Measurements from ENCODE around the gene PDLIM4.

Gene PDLIM4

DNA sequence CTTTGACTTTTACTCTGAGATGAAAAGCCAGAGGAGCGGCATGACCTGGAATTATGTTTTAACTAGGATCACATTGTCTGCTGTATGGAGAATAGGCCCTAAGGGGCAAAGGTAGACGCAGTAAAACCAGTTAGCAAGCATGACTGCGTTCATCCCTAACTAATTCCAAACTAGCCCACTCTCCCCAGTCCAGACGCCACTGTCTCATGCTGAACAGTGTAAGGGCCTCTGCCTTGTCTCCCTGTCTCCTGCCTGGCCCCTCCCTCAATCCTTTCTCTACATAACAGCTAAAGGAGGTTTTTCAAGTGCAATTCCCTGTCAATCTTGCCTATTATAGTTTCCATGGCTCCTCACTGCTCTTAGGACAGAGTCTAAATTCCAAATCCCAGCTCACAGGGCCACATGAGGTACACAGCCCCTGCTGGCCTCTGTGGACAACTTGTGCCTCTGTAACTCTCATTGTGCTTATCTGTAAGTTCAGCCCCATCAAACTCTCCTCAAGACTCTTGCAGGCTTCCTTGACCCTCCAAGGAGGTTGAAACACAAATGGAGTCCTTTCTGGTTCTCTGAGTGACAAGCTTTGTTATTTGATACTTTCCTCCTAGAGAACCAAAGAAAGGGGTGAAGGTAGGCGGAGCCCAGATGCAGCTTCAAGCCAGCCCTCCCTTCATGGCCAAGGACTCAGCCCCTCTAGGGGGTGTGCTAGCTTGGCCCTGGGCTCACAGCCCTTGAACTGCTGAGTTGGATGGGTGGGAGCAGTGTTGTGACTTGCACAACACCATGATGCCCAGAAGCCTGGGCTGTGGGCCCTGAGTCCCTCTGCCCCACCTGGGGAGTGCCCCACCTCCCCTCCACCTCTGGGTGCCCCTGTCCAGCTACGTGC is 20.7 kb downstream of the PDLIM4 start:
- no peak for DNase-seq (ENCODE audit: low read depth, low spot score)

DNA sequence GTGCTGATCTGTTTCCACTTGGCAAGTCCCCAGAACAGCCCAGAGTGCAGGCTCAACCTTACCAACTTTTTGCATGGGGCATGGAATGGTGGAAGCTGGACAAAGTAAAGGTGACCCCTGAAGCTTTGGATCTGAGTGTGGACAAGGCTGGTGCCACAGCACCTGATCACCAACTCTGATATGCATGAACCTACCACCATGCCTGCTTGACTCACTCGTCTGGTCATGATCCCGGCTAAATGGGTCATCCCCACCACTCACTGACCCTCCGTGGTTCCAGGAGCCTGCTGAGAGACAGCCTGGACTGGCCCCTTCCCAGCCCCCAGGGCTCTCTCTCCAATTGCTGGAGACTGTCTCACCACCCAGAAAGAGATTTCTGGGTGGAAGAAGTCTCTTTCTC is 22.3 kb downstream of the PDLIM4 start:
- no peak overlapping the region for H3K27ac ChIP-seq
- no peak for DNase-seq (ENCODE audit: low read depth, low spot score)

More for the DNA sequence above, 20.7 kb downstream of the PDLIM4 start:
- no peak overlapping the region for H3K27ac ChIP-seq

DNA sequence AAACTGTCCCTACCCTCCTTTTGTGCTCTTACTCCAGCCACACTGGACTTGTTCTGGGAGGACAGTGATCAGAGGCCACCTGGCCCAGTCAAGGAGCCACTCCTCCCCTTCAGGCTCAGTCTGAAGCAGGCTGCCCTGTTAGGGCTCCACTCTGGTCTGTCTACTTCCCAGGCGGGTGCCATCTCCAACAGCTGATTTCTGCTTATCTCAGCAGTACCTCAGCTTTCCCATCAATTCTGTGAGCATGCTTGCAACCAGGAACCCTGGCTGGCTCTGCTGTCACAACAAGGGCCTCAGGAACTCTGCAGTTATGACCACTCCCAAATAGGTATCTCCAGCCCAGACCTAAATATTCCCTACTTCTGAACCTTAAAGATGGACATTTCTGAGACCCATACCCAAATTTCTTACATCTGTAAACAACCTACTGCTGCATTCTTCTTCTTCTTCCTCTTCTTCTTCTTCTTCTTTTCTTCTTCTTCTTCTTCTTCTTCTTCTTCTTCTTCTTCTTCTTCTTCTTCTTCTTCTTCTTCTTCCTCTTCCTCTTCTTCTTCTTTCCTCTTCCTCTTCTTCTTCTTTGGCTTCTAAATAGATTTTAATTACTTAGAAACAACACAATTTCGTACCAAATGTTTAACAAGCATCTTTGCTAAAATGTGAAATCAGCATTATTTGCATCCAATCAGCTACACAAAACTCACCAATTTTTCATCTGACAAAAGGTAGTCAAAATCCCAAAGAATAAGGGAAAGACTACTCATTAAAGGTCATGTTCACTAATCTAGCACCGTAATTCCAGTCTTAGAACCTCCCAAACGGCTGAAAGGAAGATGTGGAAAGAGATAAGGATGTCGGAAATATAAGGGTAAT is 23.1 kb downstream of the PDLIM4 start:
- DNase-seq (ENCODE audit: low read depth, low spot score): no peak
- H3K27ac ChIP-seq: no peak overlapping the region

DNA sequence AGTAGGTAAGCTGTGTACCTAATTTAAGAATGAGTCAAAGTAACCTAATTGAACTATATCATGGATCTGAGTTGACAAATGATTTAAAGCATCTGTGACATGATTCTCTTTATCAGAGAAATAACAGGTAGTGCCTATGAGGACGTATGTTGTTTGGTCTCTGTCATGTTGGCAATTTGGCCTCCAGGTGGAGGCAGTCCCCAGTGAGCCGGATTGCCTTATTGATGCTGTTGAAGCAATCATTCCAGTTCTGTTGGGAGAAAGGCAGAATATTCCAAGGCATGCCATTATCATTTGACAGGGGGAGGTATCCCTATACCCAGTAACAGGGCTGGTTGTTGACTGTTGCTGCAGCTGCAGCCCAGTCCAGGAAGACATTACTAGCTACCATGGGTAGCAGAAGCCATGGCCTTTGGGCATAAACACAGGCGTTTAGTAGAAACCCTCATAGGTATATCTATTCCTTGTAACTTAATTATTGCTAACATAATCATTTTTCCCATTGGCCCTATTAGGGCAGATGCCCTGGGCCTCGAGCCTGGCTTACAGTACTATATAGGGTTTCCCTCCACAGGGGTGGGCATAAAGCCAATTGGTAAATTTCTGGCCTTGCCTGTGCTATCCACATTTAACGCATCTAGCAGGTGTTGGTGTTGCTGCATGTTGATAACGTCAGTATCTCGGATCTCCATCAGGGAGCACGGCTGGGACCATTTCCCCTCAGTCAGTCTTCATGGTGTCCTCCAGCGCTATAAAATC is 24.5 kb downstream of the PDLIM4 start:
- H3K27ac ChIP-seq: no peak overlapping the region
- no peak for DNase-seq (ENCODE audit: low read depth, low spot score)

DNA sequence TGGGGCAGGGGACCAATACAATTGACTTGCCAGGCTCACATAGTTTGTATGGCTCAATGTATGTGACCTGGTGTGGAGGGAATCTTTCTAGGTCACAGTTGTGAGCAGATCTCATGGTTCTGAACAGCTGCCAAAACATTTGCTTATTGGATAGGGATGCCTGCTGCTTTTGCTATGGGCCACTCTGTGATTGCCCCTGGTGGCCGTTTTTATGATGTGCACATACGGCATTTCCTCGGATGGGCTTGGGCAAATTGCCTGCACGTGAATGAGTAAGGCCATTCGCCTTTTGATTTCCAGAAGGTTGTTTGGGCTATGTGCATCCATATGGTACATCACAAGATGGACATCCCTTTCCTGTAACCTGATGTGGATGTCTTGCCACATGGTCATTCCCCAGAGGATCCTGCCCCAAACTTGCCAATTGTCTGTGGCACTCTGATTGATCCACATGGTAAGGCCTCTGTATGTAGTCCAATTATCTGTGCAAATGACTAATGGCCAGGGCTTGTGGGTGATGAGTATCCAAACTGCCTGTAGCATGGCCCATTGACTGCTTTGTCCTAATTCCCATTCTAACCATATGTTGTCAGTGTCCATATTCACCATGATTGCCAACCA is 26.0 kb downstream of the PDLIM4 start:
- no peak overlapping the region for H3K27ac ChIP-seq
- no peak for DNase-seq (ENCODE audit: low read depth, low spot score)

DNA sequence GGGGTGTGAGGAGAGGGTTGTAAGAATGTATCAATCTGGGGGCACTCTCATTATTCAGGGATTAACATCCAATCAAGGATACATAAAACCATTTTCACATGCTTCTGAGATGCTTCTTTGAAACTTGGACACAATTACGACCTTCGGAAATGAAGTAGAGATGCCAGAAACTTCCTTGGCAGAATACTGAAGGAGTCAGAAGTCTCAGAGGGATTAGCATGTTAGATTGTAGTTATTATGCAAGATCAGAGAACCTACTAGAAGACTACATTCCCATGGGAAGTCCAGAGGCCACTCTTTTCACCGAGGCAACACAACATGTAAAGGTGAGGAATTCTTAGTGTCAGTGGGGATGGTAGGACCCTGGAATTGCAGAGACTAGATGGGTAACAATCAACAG is 31.6 kb downstream of the PDLIM4 start:
- DNase-seq (ENCODE audit: low read depth, low spot score): no peak
- no peak overlapping the region for H3K27ac ChIP-seq

DNA sequence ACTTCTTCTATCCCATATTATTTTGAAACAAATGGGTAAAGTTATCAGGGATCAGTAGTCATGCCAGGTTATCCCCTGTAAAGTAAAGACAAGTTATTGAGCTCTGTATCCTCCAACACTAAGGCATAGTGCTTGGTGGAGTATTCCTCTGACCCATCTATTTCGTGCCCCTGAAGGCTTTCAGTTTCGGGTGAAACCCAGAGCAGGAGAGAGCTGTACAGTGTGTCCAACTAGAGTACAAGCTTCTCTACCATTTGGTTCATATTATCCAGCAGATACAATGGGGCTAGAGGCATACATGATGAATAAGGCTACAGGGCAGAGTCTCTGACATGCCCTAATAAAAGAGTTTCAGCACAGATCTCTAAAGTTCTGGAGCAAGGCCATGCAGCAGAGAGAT is 33.5 kb downstream of the PDLIM4 start:
- H3K27ac ChIP-seq: no peak overlapping the region
- DNase-seq (ENCODE audit: low read depth, low spot score): no peak

DNA sequence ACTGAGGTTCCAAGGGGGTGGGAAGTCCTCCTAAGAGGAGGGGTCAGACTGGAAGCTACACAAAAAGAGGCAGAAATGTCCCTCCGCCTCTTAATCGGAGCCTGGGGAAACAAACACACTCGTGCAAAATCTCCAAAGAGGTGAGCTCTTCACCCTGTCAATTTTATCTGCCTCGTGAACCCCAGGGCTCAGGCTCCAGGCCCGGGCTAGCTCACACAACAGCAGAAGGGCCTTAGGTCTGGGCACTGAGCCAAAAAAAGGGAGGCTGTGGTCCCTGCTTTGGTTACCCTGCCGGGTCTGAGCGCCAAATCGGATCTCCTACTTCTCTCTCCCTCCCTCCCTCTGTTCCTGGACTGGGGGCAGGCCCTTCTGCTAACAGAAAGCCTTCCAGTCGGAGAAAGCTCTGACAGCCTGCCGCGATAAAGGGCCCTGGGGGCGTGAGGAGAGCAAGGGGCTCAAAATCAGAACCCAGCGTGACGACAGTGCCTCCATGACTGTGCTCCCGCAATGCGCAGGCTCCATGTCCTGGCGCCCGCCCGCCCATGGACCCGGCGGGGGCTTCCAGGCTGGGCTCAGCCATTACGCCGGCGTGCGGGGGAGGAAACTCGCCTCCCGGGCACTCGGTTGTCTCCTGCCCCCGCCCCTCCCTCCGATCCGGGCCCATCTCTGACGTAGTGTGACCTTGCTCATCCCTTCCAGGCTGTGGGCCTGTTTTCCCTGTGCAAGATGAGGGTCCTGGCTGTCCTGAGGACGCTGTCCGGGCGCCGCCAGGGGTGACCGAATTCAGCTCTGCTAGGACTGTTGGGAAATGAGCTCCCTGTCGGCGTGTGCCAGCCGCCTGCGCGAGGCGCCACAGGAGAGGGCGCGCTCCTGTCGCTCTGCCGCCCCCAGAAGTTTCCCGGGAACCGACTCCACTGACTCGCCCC is 35.8 kb downstream of the PDLIM4 start:
- DNase-seq (ENCODE audit: low read depth, low spot score): no peak
- H3K27ac ChIP-seq: peak overlapping the region; percentile 79

DNA sequence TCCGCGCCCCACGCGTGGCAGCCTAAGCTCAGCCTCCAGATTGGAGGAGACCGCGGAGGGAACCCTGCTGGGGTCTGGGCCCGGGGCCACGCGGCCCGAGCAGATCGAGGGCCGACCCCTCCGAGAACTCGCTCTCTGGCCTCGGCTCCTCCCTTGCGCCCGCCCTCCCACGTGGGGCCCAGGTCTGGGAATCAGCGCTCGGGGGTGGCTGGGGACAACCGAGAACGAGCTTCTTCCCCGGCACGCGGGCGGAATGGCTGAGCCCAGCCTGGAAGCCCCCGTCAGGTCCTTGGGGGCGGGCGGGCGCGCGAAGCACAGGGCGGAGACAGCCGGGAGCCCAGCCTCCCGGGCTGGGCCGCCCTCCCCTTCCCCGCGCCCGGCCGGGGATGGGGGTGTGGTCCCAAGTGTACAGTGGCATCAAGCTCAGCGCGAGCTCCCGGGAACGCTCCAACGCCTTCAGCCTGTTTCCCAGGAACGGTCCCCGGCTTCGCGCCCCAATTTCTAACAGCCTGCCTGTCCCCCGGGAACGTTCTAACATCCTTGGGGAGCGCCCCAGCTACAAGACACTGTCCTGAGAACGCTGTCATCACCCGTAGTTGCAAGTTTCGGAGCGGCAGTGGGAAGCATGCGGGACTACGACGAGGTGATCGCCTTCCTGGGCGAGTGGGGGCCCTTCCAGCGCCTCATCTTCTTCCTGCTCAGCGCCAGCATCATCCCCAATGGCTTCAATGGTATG is 36.7 kb downstream of the PDLIM4 start, which contains the start of gene SLC22A4:
SLC22A4 (plus strand) TSS at position 403 of the 736 bp plus-strand sequence; CDS start at position 626, 223 bp downstream.
- peak within 1 kb of the TSS; percentile 79 for H3K27ac ChIP-seq
- no peak for DNase-seq (ENCODE audit: low read depth, low spot score)

DNA sequence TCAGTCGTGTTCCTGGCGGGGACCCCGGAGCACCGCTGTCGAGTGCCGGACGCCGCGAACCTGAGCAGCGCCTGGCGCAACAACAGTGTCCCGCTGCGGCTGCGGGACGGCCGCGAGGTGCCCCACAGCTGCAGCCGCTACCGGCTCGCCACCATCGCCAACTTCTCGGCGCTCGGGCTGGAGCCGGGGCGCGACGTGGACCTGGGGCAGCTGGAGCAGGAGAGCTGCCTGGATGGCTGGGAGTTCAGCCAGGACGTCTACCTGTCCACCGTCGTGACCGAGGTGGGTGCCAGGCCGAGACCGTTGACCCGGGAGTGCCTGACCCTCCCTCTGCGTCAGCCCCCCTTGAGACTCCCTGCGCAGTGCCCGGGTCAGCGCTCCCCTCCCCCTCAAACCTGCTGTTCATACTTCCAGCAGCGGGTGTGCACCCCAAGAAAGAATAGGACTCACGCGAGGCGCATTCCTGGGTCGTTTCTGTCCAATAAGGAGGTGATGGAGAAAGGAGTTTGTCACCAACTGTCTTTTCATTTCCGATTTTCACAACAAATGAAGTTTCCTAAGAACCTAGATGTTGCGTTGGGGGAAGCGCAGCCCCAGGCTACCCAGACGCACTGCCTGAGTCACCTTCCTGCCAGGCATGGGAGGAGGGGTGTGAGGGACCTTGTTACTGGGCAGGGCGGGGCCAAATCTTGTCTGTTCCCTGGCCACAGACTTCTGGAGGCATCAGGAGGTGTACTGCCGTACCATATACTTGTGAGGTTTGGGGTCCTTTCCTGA is 37.4 kb downstream of the PDLIM4 start:
- H3K27ac ChIP-seq: peak overlapping the region; percentile 79
- peak; percentile 41 for DNase-seq (ENCODE audit: low read depth, low spot score)

DNA sequence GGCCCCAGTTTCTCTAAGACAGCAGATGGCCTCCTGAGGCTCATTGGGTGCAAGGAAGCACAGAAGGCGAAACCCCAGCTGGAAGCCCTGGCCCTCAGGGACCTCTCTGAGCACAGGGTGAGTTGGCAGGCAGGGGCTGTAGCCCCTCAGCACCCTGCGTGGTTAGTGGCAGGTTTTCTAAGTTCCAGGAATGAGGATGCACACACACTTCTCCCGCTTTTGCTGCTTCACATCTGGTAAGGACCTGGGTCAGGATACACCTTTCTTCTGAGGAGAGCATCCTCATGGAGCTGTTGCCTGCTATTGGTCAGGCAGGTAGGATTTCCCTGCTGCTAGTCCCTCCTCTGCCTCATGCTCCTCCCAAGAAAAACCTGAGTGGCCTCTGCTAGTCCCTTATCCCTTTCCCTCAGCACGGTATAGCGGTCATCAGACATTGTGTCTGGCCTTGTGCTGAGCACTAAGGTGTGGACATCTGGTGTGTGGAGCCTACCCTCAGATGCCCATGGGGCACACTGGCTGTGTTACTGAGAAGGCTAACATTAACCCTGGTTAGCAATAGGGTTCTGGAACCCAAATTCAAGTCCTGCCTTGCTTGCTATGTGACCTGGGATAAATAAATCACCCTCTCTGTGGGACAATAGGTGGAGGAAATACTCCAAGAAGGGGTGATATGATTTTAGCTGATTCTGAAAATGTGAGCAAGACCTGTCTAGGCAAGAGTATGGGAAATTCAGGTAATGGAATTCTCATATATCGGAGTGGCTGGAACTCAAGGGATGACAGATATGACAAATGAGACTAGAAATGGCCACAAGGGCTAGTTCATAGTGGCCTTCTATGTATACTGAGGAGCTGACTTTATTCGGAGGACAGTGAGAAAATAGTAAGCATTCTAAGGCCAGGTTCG is 38.3 kb downstream of the PDLIM4 start:
- DNase-seq (ENCODE audit: low read depth, low spot score): no peak
- H3K27ac ChIP-seq: peak overlapping the region; percentile 79

DNA sequence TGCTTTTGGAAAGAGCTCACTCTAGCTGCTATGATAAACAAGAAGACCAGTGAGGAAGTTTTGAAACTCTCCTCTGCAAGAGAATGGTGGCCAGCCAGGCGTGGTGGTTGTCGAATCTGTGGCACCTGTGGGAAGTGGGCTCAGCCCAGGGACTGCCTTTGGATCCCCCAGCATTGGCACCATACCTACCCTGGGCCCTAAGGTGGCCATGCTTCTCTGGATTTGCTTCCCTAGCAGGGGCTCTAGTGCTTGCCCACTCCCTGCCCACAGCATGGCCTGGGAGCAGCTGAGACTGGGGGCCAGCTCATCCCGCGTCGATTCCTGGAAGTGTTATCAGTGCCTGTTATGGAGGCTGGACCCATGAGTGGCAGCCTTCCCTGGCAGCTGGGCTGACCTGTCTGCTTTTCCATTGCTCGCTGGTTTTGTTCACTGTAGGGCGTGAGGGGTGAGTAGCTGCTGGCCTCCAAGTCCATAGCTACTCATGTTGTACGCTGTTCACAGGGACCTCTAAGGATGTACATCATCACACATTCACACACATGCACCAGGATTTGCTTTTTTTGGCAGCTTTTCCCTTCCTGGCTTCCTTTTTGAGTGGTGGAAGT is 39.0 kb downstream of the PDLIM4 start:
- H3K27ac ChIP-seq: no peak overlapping the region

DNA sequence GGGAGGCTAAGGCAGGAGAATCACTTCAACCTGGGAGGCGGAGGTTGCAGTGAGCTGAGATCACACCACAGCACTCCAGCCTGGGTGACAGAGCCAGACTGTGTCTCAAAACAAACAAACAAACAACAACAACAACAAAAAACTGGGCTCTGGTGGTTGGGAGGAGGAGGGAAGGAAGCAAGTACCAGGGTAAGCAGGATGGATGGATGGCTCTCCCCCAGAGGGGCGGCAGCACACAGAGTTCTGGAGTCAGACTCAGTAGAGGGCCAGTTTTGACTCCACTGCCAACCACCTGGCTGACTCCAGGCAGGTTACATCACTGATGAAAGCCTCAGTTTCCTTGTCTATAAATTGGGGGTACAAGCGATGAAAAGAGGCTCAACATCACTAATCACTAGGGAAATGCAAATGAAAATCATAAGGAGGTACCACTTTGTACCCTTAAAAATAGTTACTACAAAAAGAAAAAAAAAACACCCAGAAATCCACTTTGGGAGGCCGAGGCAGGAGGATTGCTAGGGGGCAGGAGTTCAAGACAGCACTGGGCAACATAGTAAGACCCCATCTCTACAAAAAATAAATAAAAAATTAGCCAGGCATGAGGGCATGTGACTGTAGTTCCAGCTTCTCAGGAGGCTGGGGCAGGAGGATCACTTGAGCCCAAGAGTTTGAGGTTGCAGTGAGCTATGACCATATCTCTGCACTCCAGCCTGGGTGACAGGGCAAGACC is 39.9 kb downstream of the PDLIM4 start:
- no peak for DNase-seq (ENCODE audit: low read depth, low spot score)

More for the DNA sequence above, 39.0 kb downstream of the PDLIM4 start:
- DNase-seq (ENCODE audit: low read depth, low spot score): no peak

DNA sequence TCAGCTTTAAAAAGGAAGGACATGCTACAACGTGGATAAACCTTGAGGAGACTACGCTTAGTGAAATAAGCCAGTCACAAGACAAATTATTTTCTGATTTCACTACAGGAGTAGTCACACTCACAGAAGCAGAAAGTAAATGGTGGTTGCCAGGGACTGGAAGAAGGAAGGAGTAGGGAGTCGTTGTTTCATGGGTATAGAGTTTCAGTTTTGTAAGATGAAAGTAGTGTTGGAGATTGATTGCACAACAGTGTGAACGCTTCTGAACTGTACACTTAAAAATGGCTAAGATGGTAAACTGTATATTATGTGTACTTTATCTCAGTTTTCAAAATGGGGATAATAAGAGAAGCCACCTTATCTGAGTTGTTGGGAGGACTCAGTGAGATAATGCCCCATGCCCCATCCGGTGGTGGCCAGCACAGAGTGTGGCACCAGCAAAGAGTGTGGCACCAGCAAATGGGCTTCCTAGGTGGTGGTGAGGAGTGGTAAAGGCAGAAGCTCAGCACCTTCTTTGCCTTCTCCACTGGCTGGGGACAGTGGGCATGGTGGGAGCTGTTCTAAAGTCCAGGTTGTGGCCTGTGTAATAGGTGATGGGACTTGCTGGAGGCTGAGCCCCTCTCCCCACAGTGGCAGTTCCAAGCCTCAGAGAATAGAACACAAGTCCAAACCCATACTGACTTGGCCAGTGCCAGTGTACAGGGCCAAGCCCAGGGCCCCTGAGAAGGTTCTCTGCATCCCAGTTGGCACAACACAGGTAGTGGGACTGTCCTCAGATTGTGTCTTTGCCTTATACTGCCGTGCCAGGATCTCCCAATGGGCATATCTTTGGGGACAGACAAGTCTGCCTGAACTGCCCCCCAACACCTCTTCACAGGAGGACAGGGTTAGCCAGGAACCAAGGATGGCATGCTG is 41.1 kb downstream of the PDLIM4 start:
- no peak for DNase-seq (ENCODE audit: low read depth, low spot score)

More for the DNA sequence above, 39.9 kb downstream of the PDLIM4 start:
- no peak overlapping the region for H3K27ac ChIP-seq

More for the DNA sequence above, 41.1 kb downstream of the PDLIM4 start:
- H3K27ac ChIP-seq: no peak overlapping the region
